Esophagus muscularis mucosa (tissue), 4 donors: ENCODE data around the gene C4orf50. TPM values are rescaled to one million over a fixed set of nuclear protein-coding genes. Genes with fewer than 3 reads are reported as not detected.

Source experiments
- DNase-seq: peaks from one replicate; pipeline ENCODE4 v3.0.0-alpha.2; 2017; ENCODE audit errors: extremely low spot score
- H3K27ac ChIP-seq, 4 donors: fragments of 200-600 bp; sonication (generic); replicated peaks in 1 of 4; 1 replicate in 3 of 4; 2 replicates in 1 of 4; pipeline ENCODE4 v1.5.1; 2016 to 2019; ENCODE audit warnings: mild to moderate bottlenecking in 1 of 4
- H3K27me3 ChIP-seq, 4 donors: fragments of 200-600 bp; sonication (generic); one replicate each; pipeline versions ENCODE4 v1.5.1 to v1.6.0; 2016 to 2019
- H3K36me3 ChIP-seq, 4 donors: fragments of 200-600 bp; sonication (generic); one replicate each; pipeline ENCODE4 v1.5.1; 2016 to 2019
- H3K4me1 ChIP-seq, 4 donors: fragments of 200-600 bp; sonication (generic); one replicate each; pipeline ENCODE4 v1.5.1; 2016 to 2019
- H3K4me3 ChIP-seq, 4 donors: fragments of 200-600 bp; sonication (generic); 1 replicate in 2 of 4; 2 replicates in 2 of 4; pipeline ENCODE4 v1.5.1; 2016 to 2019; ENCODE audit warnings: mild to moderate bottlenecking in 4 of 4, moderate library complexity in 1 of 4
- H3K9me3 ChIP-seq, 4 donors: fragments of 200-600 bp; sonication (generic); 1 replicate in 3 of 4; 2 replicates in 1 of 4; pipeline ENCODE4 v1.5.1; 2016 to 2019
- EP300 ChIP-seq: sonication (generic); formaldehyde crosslinking; IDR thresholded peaks from one replicate; pipeline ENCODE4 v1.6.1; 2017; ENCODE audit warnings: antibody characterized with exemption
- POLR2A ChIP-seq: fragments of 450-650 bp; IDR thresholded peaks from one replicate; pipeline ENCODE4 v1.6.1; 2017; ENCODE audit warnings: antibody characterized with exemption, moderate library complexity, mild to moderate bottlenecking, low read depth
- POLR2AphosphoS5 ChIP-seq, 2 donors: sonication (generic); formaldehyde crosslinking; IDR thresholded peaks; one replicate each; pipeline ENCODE4 v1.6.1; 2017; ENCODE audit warnings: antibody characterized with exemption in 2 of 2
- WGBS: methylation state at CpG from one replicate; pipeline ENCODE4 v1.1.5; 2018; 5-methylcytosine and 5-hydroxymethylcytosine counted together
- intact Hi-C: fragments of 100-400 bp; cut with DNase I; formaldehyde crosslinking; loops from one replicate; pipeline ENCODE4 v1.15.1; 2023
- total RNA-seq, 4 donors: library from RNA; depleted of rRNA; stranded (reverse); fragments of >200 nt; gene quantifications; one replicate each; pipeline versions ENCODE4 v1.1.0 to v1.2.1, GENCODE V29; 2016
- TF ChIP-seq, protein P1 (sequence below), 3 experiments: fragments of 200-600 bp in 2 of 3; fragments of 450-650 bp in 1 of 3; sonication (generic) in 2 of 3; IDR thresholded peaks; one replicate each; pipeline ENCODE4 v1.5.1; 2017 to 2019; ENCODE audit warnings: antibody characterized with exemption in 3 of 3, mild to moderate bottlenecking in 2 of 3, moderate library complexity in 1 of 3

Gene C4orf50
- total RNA-seq, 4 donors from 2014 or later = 0.11 to 0.42 (median 0.26) TPM

DNA sequence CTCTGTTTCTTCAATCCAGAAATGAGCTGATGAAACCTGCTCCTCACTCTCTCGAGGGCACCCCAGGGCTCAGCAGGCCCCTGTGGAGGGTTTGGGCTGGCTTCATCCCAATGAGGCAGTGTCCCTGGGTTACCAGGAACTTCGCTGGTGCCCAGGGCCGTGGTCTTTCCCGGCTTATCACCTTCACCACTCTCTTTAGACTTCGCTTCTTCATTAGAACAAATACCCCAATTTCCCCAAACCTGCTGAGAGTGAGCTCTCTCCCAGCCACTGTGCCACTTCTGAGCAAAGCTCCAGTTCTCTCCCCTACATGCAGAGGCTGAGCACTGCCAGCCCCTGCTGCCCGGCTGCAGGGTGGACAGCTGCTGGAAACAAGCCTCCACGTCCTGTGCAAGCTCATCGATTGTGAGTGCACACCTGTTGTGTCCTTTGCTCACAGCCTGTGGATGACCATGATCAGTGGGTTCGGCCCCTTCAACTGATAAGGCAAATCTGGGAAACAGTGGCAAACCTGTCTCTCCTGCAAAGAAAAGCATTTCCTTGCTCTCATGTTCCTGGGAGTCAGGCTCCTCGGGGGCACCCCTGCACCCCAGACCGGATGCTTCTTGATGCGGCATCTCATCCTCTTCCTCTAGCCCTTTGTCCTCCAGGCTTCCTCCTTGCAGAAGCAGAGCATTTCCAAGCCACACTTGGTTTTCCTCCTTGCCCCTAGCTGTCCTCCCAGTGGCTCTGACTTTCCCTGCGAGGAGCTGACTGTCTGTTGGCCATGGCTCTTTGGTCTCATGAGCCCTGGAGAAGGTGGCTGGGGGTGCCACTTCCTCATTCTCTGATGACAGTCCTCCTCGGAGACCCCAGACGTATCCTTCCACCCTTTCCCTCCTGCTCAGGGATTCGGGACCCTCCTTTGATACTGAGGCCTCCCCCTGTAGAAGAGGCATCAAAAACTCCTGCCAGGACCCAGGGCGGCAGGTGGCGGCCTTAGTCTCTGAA is 28.7 kb downstream of the C4orf50 start:
- H3K4me1 ChIP-seq = no peaks in the 10 kb centered on the region
- no peak for DNase-seq
- H3K27me3 ChIP-seq = peaks cover 0 to 55% (median 2%) of the 10 kb centered on the region in 4 donors
- TF ChIP-seq POLR2AphosphoS5 (IDR thresholded peaks at IDR 0.05) (no peak), POLR2A (no peak), EP300 (no peak)
- TF ChIP-seq, protein P1, sequence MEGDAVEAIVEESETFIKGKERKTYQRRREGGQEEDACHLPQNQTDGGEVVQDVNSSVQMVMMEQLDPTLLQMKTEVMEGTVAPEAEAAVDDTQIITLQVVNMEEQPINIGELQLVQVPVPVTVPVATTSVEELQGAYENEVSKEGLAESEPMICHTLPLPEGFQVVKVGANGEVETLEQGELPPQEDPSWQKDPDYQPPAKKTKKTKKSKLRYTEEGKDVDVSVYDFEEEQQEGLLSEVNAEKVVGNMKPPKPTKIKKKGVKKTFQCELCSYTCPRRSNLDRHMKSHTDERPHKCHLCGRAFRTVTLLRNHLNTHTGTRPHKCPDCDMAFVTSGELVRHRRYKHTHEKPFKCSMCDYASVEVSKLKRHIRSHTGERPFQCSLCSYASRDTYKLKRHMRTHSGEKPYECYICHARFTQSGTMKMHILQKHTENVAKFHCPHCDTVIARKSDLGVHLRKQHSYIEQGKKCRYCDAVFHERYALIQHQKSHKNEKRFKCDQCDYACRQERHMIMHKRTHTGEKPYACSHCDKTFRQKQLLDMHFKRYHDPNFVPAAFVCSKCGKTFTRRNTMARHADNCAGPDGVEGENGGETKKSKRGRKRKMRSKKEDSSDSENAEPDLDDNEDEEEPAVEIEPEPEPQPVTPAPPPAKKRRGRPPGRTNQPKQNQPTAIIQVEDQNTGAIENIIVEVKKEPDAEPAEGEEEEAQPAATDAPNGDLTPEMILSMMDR (IDR thresholded peaks at IDR 0.05) = no peak
- intact Hi-C loops = loop anchor here (10.0 kb wide), 2 partner anchors 95 to 345 kb away; no protein-coding TSS in a partner anchor
- no peak overlapping the region for H3K27ac ChIP-seq
- WGBS = 78% methylated on average over 15 of the region's 18 CpGs
- H3K4me3 ChIP-seq = no peak overlapping the region
- no peaks in the 10 kb centered on the region for H3K9me3 ChIP-seq
- no peaks in the 10 kb centered on the region for H3K36me3 ChIP-seq

GRCh38 chr4:5988086-5988845 is 30.0 kb downstream of the C4orf50 start:
- H3K27ac ChIP-seq = no peak overlapping the region
- no peak for TF ChIP-seq POLR2A
- TF ChIP-seq, protein P1 (IDR thresholded peaks at IDR 0.05) = no peak
- peaks cover 0 to 48% (median 2%) of the 10 kb centered on the region in 4 donors for H3K27me3 ChIP-seq
- DNase-seq = no peak
- peaks cover 0 to 9% (median 4%) of the 10 kb centered on the region in 4 donors for H3K9me3 ChIP-seq
- 72% methylated on average over 14 of the region's 14 CpGs for WGBS
- no peaks in the 10 kb centered on the region for H3K4me1 ChIP-seq
- H3K4me3 ChIP-seq = no peak overlapping the region
- intact Hi-C loops = no loop called here
- no peaks in the 10 kb centered on the region for H3K36me3 ChIP-seq

DNA sequence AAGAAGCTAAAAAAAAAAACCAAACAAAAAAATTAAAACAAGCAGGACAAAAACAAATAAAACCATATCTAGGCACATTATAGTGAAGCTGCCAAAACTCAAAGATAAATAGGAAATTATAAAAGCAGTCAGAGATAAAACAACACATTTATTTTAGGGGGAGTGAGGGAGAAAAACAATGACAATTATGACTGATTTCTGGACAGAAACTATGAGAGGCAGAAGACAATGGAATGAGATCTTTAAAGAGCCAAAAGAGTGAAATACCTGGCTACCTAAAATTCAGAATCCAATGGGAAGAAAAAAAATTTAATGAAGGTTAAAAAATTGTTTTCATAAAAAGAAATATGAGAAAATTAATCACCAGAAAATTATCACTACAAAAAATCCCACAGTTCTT is 33.4 kb downstream of the C4orf50 start:
- no peak overlapping the region for H3K4me3 ChIP-seq
- intact Hi-C loops = no loop called here
- peaks cover 0 to 9% (median 4%) of the 10 kb centered on the region in 4 donors for H3K9me3 ChIP-seq
- no peak for TF ChIP-seq EP300
- H3K27me3 ChIP-seq = peaks cover 0 to 44% (median 0%) of the 10 kb centered on the region in 4 donors
- no peak overlapping the region for H3K27ac ChIP-seq
- peaks cover 0 to 3% (median 0%) of the 10 kb centered on the region in 4 donors for H3K4me1 ChIP-seq
- DNase-seq = no peak
- H3K36me3 ChIP-seq = no peaks in the 10 kb centered on the region

GRCh38 chr4:5982156-5982973 is 35.9 kb downstream of the C4orf50 start:
- Histone ChIP-seq H3K4me3 (no peak overlapping the region), H3K27ac (no peak overlapping the region), H3K27me3 (peaks cover 0 to 38% (median 0%) of the 10 kb centered on the region in 4 donors), H3K9me3 (peaks cover 0 to 9% (median 4%) of the 10 kb centered on the region in 4 donors), H3K36me3 (no peaks in the 10 kb centered on the region), H3K4me1 (peaks cover 0 to 3% (median 0%) of the 10 kb centered on the region in 4 donors)
- no peak for DNase-seq
- intact Hi-C loops = no loop called here
- 74% methylated on average over 7 of the region's 9 CpGs for WGBS
- TF ChIP-seq, protein P1 (IDR thresholded peaks at IDR 0.05) = no peak
- TF ChIP-seq EP300 (no peak), POLR2A (no peak), POLR2AphosphoS5 (IDR thresholded peaks at IDR 0.05) (no peak)
